ENCODE results near the gene TFEB. TPM values are rescaled to one million over a fixed set of nuclear protein-coding genes. Genes with fewer than 3 reads are reported as not detected.

Gene TFEB
- total RNA-seq, 1 experiment from 2014 or later: 7.3 TPM

- intact Hi-C loops (cut with micrococcal nuclease; ENCODE audit: unreplicated experiment): loop anchor here (5.0 kb wide), 2 partner anchors 363 to 372 kb away; no protein-coding TSS in a partner anchor
- Histone ChIP-seq H3K79me2 (ENCODE audit: low read depth) (no peaks in the 10 kb centered on the region), H3K36me3 (ENCODE audit: low read depth) (no peaks in the 10 kb centered on the region), H3K9me2 (ENCODE audit: insufficient read depth) (no peaks in the 10 kb centered on the region), H3K9me3 (ENCODE audit: insufficient read depth, low read depth) (no peaks in the 10 kb centered on the region), H3K27ac (no peak overlapping the region), H2AFZ (no peak overlapping the region), H3K4me1 (replicated peaks; ENCODE audit: insufficient read depth) (0 out of 2 replicates have a peak, but pooled peaks cover 3% of the 10 kb centered on the region), H4K20me1 (ENCODE audit: insufficient read depth) (no peaks in the 10 kb centered on the region), H3K4me2 (no peak overlapping the region), H3K4me3 (no peak overlapping the region), H3K27me3 (ENCODE audit: insufficient read depth, low read depth) (peaks cover 15% of the 10 kb centered on the region; the same call in 1 of the 2 replicates), H3F3A (ENCODE audit: insufficient read depth, low read depth) (0 out of 2 replicates have a peak, but pooled peaks cover 3% of the 10 kb centered on the region)
- TF ChIP-seq CTCF (conservative IDR thresholded peaks at IDR 0.05): no peak
- TF ChIP-seq EZH2 (IDR thresholded peaks at IDR 0.05; ENCODE audit: low read depth): no peak
- no TSS peak for BruUV-seq (replicated peaks)
- ChIA-PET POLR2A (ENCODE audit: unreplicated experiment) (no interaction called here), CTCF (interaction anchor here (0.6 kb wide), 1 partner anchor 50 kb away, joined by 8 read pairs; no protein-coding TSS in a partner anchor)
- DNase-seq: no peak
These were observed 55.7 kb downstream of the TFEB start for GRCh38 chr6:41679696-41680095.

- no peak overlapping the region for H3K4me2 ChIP-seq
- H3K79me2 ChIP-seq (ENCODE audit: low read depth): no peaks in the 10 kb centered on the region
- H3K4me3 ChIP-seq: no peak overlapping the region
- BruUV-seq (replicated peaks): no TSS peak
- no peaks in the 10 kb centered on the region for H3K9me3 ChIP-seq (ENCODE audit: insufficient read depth, low read depth)
- no peaks in the 10 kb centered on the region for H3K9me2 ChIP-seq (ENCODE audit: insufficient read depth)
- H2AFZ ChIP-seq: no peak overlapping the region
- no peak overlapping the region for H3K27ac ChIP-seq
- intact Hi-C loops (cut with micrococcal nuclease; ENCODE audit: unreplicated experiment): no loop called here
- H3K27me3 ChIP-seq (ENCODE audit: insufficient read depth, low read depth): peaks cover 15% of the 10 kb centered on the region; the same call in 1 of the 2 replicates
- H3K4me1 ChIP-seq (replicated peaks; ENCODE audit: insufficient read depth): 0 out of 2 replicates have a peak, but pooled peaks cover 3% of the 10 kb centered on the region
- H4K20me1 ChIP-seq (ENCODE audit: insufficient read depth): no peaks in the 10 kb centered on the region
- CTCF ChIA-PET: interaction anchor here (0.6 kb wide), 1 partner anchor 26 kb away, joined by 6 read pairs; no protein-coding TSS in a partner anchor
- H3F3A ChIP-seq (ENCODE audit: insufficient read depth, low read depth): 0 out of 2 replicates have a peak, but pooled peaks cover 3% of the 10 kb centered on the region
- H3K36me3 ChIP-seq (ENCODE audit: low read depth): no peaks in the 10 kb centered on the region
- POLR2A ChIA-PET (ENCODE audit: unreplicated experiment): no interaction called here
- no peak for DNase-seq
- TF ChIP-seq EZH2 (IDR thresholded peaks at IDR 0.05; ENCODE audit: low read depth) (no peak), CTCF (conservative IDR thresholded peaks at IDR 0.05) (no peak)
These were observed 56.8 kb downstream of the TFEB start for GRCh38 chr6:41678511-41679084.

DNA sequence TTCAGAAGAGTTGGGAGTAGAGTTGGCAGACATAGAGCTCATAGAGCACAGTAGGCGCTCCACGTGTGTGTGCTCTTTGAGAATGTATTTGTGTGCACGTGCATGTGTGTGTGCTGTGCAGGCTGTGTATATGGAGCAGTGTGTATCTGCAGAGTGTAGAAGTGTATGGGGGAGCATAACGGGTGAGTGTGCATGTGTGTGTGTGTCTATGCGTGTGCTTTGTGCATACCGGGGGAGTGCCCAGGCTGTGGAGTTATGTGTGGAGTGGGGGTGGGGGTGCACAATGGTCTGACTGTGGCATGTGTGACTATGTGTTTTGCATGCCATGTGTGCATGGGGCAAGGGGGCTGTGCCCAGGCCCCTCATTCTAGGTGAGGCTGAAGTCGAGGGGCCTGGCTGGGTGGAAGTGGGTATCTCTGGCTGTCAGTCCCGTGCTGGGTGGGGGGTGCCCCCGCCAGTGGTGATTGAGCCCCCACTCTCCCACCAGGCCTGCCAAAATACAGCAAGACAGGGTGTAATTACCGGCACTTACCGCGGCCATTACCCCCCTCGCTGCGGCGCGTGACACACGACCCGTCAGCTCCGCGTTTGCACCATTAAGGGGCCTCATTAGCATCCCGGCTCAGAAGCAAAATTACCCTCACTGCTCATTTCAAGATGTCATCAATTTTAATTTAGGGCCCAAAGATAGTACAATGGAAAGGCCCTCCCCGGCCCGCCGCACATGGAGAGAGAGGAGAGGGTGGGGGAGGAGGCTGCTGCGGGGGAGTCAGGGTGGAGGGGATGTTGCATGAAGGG, 58.1 kb downstream of the TFEB start:
- no TSS peak for BruUV-seq (replicated peaks)
- Histone ChIP-seq H3F3A (ENCODE audit: insufficient read depth, low read depth) (0 out of 2 replicates have a peak, but pooled peaks cover 3% of the 10 kb centered on the region), H3K4me3 (no peak overlapping the region), H3K9me3 (ENCODE audit: insufficient read depth, low read depth) (no peaks in the 10 kb centered on the region), H3K27ac (no peak overlapping the region), H3K4me1 (replicated peaks; ENCODE audit: insufficient read depth) (0 out of 2 replicates have a peak, but pooled peaks cover 3% of the 10 kb centered on the region), H3K9me2 (ENCODE audit: insufficient read depth) (no peaks in the 10 kb centered on the region), H4K20me1 (ENCODE audit: insufficient read depth) (no peaks in the 10 kb centered on the region), H2AFZ (no peak overlapping the region), H3K79me2 (ENCODE audit: low read depth) (no peaks in the 10 kb centered on the region), H3K36me3 (ENCODE audit: low read depth) (no peaks in the 10 kb centered on the region), H3K4me2 (no peak overlapping the region), H3K27me3 (ENCODE audit: insufficient read depth, low read depth) (peaks cover 22% of the 10 kb centered on the region)
- POLR2A ChIA-PET (ENCODE audit: unreplicated experiment): no interaction called here
- DNase-seq: no peak
- CTCF ChIA-PET: no interaction called here
- TF ChIP-seq CTCF (conservative IDR thresholded peaks at IDR 0.05) (no peak), EZH2 (IDR thresholded peaks at IDR 0.05; ENCODE audit: low read depth) (no peak)
- intact Hi-C loops (cut with micrococcal nuclease; ENCODE audit: unreplicated experiment): no loop called here
